Kidney epithelial cell (primary cell): ENCODE data around the gene CCDC188. TPM values are rescaled to one million over a fixed set of nuclear protein-coding genes. Genes with fewer than 3 reads are reported as not detected.

Experiments
- DNase-seq: peaks from one replicate; pipeline ENCODE4 v3.0.0-alpha.2; 2010; ENCODE audit warnings: low read depth
- H3K27me3 ChIP-seq: 2 replicates; pipeline ENCODE4 v1.6.0; 2011; ENCODE audit warnings: low read length; ENCODE audit not compliant: control insufficient read depth, insufficient read depth
- H3K36me3 ChIP-seq: 2 replicates; pipeline ENCODE4 v1.5.1; 2011; ENCODE audit warnings: low read length; ENCODE audit not compliant: control insufficient read depth, insufficient read depth
- H3K4me3 ChIP-seq: 2 replicates; pipeline ENCODE4 v1.5.1; 2011; ENCODE audit warnings: low read depth, mild to moderate bottlenecking, control low read depth, low read length
- total RNA-seq: library from RNA; depleted of rRNA; stranded (reverse); fragments of >200 nt; gene quantifications from 2 replicates; pipeline ENCODE4 v1.2.3, GENCODE V29; 2015
- TF ChIP-seq, protein P1 (sequence below): IDR thresholded peaks from 2 replicates; pipeline ENCODE4 v1.5.1; 2011; ENCODE audit warnings: mild to moderate bottlenecking, moderate library complexity, low read length, control low read depth, inconsistent platforms; ENCODE audit not compliant: insufficient read depth, poor library complexity, severe bottlenecking

Gene CCDC188
- total RNA-seq, 1 donor from 2014 or later: 1.8 TPM

DNA sequence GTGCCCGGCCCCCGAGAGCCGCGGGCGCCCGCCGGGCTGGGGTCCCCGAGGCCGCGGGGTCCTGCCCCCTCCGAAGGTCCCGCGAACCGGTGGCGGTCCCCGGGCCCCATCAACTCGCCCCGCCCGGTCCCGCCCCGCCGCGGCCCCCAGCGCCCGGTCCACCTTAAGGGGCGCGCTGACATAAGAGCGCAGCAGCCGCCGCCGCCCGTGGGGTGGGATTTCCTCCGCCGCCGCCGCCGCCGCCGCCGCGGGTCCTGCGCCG lies 19.3 kb downstream of the CCDC188 start, which contains the start of gene ZDHHC8:
Gene ZDHHC8, plus strand, starts transcription at position 208 of the 262 bp plus-strand sequence. CDS start 144 bp downstream, outside the sequence.
- H3K36me3 ChIP-seq: no peaks in the 10 kb centered on the region
- no peak for DNase-seq
- TF ChIP-seq, protein P1, sequence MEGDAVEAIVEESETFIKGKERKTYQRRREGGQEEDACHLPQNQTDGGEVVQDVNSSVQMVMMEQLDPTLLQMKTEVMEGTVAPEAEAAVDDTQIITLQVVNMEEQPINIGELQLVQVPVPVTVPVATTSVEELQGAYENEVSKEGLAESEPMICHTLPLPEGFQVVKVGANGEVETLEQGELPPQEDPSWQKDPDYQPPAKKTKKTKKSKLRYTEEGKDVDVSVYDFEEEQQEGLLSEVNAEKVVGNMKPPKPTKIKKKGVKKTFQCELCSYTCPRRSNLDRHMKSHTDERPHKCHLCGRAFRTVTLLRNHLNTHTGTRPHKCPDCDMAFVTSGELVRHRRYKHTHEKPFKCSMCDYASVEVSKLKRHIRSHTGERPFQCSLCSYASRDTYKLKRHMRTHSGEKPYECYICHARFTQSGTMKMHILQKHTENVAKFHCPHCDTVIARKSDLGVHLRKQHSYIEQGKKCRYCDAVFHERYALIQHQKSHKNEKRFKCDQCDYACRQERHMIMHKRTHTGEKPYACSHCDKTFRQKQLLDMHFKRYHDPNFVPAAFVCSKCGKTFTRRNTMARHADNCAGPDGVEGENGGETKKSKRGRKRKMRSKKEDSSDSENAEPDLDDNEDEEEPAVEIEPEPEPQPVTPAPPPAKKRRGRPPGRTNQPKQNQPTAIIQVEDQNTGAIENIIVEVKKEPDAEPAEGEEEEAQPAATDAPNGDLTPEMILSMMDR: no peak
- H3K4me3 ChIP-seq: peak within 1 kb of the TSS; percentile 78
- no peaks in the 10 kb centered on the region for H3K27me3 ChIP-seq

DNA sequence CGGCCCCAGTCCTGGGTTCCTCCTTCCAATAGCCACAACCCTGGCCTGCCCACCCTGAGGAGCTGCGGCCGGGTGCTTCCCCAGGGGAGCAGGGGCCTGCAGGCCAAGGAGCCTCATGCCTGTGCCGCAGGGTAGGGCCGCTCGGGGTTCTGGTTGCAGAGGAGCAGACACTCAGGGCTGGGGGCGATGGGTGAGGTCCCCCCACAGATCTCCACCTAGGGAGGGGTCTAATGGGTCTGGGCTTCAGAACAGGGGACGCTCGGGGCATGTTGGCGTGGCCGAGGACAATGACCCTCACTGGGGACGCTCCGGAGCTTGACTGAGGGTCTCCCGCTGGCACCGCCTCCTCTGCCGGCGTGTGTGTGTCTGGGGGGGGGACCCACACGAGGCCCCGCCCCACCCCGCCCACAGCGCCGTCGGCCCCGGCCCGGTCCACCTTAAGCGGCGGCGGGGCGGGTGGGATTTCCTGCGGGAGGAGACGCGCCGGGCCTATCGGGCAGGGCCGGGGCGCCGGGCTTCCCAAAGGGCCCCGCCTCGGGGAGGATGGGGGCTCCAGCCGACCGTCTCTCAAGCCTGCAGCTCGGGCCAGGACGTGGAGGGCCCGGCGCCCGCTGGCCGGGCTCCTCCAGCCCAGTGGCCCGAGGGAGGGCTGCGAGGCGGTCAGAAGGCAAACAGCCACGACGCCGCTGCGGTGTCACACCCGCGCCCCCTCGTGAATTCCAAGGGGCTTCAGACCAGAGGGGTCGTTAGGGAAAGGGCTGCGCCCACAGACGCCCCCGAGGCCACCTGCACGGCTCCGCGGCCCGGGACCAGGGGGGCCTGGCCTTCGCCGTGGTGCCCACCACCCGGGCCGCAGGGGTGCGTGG lies 19.9 kb downstream of the CCDC188 start:
- Histone ChIP-seq H3K27me3 (no peaks in the 10 kb centered on the region), H3K36me3 (no peaks in the 10 kb centered on the region), H3K4me3 (peak overlapping the region; percentile 64)
- no peak for DNase-seq
- TF ChIP-seq, protein P1: no peak

DNA sequence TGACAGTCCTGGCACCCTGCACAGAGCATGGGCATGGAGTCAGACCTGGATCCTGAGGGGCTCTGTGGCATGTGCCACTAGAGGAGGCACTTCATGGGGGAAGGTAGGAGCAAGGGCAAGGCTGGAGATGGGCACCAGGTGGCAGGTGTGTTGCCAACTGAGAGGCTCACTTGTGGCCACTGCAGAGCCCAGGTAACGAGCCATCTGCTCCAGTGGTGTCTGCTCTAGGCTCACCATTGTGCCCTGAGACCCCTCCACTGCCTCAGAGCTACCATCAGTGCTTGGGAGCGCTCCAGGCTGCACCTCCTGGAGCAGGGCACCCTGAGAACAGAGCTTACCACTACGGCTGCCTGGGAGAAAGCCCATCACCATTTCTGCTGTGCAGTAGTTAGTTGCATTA lies 20.5 kb downstream of the CCDC188 start:
- no peak for DNase-seq
- TF ChIP-seq, protein P1: peak; percentile 35
- no peaks in the 10 kb centered on the region for H3K27me3 ChIP-seq
- no peak overlapping the region for H3K4me3 ChIP-seq
- H3K36me3 ChIP-seq: peaks cover 2% of the 10 kb centered on the region

DNA sequence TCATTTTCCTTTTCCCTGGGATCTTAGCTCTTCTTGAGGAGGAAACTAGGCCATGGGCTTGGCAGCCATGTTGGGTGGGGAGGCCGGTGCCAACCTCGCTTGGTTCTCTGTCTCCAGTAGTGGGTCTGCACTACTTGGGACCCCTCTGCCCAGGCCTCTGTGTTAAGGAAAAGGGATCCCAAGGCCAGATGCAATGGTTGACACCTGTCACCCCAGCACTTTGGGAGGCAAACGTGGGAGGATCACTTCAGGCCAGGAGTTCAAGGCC lies 21.2 kb downstream of the CCDC188 start:
- TF ChIP-seq, protein P1: no peak
- H3K36me3 ChIP-seq: peaks cover 2% of the 10 kb centered on the region
- H3K27me3 ChIP-seq: no peaks in the 10 kb centered on the region
- DNase-seq: no peak
- H3K4me3 ChIP-seq: no peak overlapping the region

DNA sequence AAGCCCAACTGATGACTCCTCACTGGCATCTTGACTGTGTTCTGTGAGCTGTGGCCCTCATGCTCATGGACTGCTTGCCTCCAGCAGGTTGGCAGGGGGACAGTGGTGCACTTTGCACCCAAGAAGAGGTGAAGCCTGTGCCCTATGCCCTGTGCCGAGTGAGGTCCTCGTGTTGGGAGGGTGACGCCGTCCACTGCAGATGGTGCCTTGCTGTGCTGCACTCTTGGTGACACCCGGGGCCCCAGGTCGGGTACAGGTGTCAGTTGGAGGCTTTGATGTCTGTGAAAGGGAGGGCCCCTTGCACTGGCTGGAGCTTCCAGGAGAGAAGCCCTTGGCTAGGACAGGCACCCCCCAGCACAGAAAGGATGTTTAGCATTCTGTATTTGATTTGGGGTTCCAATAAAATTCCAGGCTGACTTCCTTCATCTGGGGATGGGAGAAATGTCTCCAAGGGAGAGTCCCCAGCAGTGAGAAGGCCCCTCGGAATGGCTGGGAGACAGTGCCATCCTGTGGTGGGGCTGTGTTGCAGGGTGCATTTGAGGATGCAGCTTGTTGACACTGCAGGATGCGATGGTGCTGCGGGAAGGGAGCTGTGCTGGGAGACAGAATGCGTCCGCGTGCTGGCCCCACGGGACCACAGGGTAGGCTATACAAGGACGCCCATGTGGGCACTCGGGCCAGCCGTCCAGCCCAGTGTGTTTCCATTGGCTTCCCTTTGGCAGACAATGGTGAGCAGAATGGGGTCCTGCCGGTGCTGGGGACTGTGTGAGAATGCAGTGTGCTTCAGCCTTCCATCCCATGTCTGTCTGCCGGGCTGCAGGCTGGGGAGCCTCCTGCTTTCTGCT lies 21.7 kb downstream of the CCDC188 start:
- TF ChIP-seq, protein P1: peak; percentile 47
- no peaks in the 10 kb centered on the region for H3K27me3 ChIP-seq
- DNase-seq: no peak
- H3K36me3 ChIP-seq: peaks cover 2% of the 10 kb centered on the region
- H3K4me3 ChIP-seq: no peak overlapping the region

DNA sequence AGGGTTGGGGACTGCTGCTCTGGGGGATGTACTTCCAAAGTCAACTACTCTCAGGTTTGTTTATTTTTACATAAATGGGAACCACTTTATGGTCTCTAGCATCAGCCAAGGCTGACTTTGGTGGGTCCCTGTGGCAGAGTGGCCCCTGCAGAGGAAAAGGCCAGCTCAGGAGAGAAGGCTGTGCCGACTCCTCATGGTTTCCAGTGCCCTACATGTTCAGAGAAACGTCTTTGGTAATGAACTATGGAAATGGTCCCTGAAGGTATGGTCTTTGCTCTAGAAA lies 22.3 kb downstream of the CCDC188 start:
- Histone ChIP-seq H3K36me3 (peaks cover 3% of the 10 kb centered on the region), H3K27me3 (no peaks in the 10 kb centered on the region), H3K4me3 (no peak overlapping the region)
- TF ChIP-seq, protein P1: no peak
- no peak for DNase-seq
